HG02571 (cell line): Measurements from ENCODE around the gene CHRNA3.

ENCODE experiments used
- ATAC-seq: cut with Tn5 transposase; IDR thresholded peaks from one replicate; pipeline ENCODE4 v1.9.1; 2021; ENCODE audit warnings: mild to moderate bottlenecking, moderate library complexity; ENCODE audit not compliant: unreplicated experiment

Gene CHRNA3

DNA sequence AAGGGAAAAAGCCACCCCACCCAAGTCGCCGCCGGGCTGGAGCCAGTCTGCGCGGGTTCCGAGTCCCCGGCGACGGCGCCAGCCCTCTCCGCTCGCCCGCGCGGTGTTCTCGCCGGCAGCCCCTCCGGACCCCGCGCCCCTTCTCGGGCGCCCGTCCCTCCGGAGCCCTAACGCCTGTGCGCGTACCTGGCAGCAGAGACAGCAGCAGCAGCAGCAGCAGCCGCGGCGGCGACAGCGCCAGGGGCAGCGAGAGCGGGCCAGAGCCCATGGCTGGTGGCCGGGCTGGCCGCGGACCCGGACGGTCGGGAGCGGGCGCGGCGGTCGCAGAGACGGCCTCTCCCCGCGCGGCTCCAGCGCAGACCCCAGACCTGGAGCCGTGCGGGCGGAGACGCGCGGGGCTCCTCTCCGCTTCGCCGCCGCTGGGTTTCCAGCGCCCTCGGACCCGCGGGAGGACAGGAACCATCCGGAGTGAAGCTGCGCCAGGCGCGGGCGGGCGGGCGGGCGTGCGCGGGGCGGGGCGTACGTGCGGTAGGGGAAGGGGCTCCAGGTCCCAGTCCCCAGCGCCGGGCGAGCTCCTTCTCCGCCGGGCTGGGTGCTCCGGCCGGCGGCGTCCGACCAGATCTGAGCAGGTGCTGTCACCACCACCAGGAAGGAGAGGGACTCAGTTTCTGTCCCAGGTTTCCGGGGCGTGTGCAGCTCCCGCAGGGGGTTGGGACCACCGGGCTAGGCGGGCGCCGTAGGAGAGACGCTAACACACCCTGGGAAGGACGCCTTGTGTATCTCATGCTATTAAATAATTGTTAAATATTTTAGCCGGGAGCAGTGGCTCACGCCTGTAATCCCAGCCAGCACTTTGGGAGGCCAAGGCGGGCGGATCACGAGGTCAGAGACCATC is at the start of gene CHRNA3:
Gene CHRNA3, minus strand, starts transcription at position 470 of the 895 bp plus-strand sequence. Its CDS starts 202 bp downstream, at position 268.
- no peak for ATAC-seq

DNA sequence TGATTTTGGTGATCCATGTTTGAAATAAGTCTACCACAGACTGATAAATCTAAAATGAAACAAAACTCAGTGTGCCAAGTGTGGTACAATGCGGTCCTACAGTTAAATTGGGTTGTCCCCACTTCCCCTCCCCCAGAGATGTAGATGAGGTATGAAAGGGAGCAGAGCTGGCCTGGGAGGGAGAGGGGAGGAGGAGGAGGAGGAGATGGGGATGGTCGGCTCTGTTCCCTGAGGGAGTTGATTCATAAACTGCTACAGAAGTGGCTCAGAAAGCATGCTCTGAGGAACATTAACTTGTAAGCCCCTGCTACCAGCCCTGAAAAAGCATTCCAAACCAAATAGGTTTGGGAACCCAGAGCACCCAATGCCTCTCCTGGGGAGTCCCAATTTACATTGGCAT is 48.2 kb upstream of the CHRNA3 start:
- no peak for ATAC-seq

DNA sequence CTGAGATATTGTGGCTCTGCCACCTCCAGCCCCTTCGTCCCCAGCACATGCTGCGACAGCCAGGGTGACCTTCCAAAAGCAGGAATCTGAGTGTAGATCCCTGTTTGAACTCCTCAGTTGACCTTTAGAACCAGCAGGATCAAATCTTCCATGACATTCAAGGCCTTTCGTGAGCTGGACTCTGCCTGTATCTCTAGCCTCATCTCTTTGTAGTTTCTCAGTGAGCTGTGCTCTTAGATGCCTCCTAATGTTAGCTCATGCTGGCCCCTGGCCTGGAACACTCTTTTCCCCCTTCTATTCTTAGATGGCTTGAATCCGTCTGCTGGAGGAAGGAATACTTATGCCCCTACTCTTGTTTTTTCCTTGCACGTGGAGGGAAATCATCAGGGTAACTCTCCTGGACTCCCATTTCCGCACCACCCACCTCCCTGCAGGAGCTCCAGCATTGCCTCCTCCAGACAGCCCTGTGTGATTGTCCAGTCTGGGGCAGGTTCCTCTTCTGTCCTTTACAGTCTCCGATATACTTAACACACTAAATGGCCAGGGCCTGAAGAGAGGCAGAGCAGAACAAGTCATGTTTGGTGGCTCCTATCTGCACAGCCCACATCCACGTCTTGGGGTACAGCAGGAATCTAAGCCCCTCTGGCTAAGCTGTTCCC is 46.9 kb upstream of the CHRNA3 start:
- ATAC-seq, result no peak

DNA sequence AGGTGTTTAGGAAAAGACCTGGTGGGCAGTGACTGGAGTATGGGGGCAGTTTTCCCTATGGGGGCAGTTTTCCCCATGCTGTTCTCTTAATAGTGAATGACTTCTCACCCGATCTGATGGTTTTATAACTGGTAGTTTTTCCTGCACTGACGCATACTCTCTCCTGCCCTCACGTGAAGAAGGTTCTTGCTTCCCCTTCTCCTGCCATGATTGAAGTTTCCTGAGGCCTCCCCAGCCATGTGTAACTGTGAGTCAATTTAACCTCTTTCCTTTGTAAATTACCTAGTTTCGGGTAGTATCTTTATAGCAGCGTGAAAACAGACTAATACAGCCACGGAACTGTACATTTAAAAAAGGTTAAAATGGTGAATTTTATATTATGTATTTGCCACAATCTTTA is 45.2 kb upstream of the CHRNA3 start:
- no peak for ATAC-seq

DNA sequence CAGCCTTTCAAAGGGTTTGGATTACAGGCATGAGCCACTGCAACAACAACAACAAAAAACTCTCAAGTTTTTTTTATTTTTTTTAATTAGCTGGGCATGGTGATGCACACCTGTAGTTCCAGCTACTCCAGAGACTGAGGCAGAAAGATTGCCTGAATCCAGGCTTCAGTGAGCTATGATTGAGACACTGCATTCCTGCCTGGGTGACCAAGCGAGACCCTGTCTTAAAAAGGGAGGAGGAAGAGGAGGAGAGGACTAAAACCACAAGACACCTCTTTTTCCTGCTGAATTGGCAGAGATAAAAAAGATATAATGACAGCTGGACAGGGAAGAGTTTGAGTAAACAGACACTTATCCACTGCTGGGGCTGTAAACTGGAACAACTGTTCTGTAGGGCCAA is 42.9 kb upstream of the CHRNA3 start:
- no peak for ATAC-seq

DNA sequence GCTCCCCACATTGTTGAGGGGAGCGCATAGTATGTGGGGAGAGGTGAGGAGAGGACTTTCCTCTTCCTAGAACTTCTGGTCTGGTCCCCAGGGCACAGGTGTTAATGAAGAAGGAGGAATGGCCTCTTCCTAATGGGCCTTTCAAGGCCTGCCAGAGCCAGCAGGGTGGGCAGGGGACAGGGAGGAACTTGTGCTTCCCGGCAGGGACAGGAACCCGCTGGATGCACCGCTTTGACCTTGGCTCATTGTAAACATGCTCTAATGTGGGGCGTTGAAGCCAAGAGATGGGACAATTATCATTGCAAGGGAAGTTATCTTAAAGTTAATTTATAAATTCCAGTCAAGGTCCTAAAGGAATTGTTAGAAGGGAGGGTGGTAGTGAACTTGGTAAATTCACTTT is 41.2 kb upstream of the CHRNA3 start:
- no peak for ATAC-seq

DNA sequence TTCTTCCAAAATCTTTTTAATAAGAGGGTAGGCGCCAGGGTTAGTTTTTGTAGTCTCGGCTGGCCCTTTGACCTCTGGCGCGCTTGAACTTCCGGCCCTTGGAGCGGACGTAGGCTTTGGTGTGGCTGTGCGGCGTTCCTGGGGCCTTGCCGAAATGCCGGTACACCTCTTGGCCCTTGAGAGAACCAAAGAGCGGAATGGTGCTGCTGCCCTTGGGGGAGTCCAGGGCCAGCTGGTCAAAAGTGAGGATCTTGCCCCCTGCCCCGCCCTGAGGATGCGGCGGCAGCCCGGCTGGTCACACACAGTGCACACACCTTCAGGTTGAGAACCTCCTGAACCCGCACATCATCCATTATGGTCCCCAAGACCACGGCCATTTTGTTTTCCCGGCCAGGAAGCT is 40.2 kb upstream of the CHRNA3 start:
- no peak for ATAC-seq

DNA sequence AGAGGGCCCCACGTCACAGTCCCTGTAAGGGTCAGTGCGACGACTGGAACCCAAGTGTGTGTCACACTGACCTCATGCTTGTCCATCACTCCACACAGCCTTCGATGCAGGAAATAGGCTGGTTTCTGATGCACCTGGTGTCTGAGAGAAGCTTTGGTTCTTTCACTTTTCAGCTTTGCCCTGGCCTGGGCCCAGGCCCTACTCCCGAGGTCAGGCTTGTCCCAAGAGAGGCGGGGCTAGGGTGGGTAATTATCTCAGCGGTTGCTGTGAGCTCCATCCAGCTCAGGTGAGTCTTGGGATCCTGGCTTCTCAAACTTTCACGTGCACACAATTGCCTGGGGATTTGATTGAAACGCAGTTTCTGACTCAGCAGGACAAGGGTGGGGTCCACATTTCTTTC is 39.8 kb upstream of the CHRNA3 start:
- no peak for ATAC-seq

DNA sequence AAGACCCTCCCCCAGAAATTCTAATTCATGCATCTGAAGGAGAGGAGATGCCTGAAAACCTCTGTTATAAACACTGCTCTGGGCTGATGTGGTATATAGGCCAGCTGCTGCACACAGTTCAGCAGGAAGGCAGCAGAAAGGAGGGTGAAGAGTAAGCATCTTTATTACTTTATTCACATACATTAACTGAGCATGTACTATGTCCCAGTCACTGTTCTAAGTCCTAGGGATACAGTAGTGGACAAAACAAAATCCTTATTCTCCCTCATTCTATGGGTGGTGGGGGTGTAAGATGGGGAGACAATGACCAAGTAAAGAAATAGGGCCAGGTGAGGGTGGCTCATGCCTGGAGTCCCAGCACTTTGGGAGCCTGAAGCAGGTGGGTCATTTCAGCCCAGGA is 38.0 kb upstream of the CHRNA3 start:
- no peak for ATAC-seq

DNA sequence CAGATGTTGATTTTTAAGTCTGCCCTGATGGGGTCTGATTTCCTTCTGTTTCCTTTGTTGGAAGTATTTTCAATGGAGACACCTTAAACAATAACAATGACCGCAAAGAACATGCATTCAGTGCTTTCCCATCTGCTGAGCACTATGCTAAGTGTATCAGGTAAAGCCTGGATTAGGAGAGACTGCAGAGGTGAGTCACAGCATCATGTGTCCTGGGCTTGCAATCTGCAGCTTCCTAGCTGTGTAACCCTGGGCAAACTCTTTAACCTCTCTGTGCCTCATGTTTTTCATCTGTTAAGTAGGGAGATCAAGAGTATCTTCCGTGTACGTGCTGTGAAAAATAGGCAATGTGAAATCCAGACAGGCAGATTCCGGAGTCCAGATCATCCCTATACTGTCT is 33.5 kb upstream of the CHRNA3 start:
- ATAC-seq, result no peak

DNA sequence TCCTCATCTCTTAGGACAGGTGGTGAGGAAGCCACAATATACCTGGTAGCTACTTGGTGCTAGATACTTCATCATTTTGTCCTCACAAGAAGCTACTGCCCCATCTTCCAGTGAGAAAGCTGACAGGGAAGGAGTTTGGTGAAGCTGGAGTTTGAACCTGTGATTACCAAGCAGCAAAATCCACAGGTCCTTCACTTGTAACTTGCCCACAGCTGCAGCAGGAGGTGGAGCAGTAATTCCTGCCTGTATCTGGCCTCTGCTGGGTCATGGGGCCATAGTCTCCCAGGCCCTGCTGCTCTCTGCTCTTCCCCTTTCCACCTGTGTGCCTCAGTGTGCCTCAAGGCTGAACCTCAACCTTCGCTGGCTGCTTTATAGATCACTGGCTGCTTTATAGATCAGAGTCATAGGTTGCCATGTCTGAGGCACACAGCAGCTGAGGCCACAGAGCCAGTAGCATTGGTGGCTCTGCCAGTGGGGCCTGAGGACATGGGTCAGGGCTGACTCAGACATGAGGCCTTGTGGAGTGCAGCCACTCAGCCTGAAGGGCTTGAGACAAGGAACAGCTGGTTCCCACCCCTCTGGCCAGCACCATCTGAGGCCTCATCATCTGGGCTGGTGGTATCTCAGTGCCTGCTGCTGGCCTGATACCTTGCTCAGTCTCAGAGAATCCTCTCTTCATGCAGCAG is 31.3 kb upstream of the CHRNA3 start:
- ATAC-seq, result no peak

DNA sequence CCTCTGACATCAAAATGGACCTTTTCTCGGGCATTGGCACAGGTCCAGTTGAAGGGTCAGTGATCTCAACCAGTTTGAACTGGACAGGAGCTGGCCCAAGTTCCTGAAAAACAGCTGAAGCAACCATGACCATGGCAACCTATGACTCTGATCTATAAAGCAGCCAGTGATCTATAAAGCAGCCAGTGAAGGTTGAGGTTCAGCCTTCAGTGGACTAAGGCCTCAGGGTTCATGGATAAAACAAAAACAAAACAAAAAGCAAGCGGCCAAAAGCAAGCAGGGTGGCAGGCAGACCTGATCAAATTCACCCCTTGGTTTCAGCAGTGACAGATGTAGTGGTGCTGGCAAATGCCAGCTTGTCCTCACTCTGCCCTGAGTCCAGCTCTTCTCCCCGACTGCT is 30.2 kb upstream of the CHRNA3 start:
- no peak for ATAC-seq

DNA sequence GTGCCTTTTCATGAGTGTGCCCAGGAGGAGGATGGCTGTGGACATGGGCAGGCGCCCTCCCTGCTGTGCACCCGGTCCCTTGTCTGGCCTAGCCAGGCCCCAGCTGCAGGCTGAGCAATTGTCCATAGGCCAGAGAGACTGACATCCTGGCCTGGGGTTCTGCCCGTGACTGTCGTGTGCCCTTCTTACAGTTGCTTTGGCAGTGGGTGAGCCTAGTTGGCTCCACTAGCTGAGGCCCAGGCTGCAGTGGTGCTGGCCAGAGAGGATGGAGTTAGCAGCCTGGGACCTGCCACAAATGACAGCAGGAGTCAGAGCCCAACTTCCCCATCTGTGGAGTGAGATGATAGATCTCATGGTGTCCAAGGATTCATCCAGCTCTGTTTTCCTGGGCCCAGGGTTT is 29.2 kb upstream of the CHRNA3 start:
- no peak for ATAC-seq

DNA sequence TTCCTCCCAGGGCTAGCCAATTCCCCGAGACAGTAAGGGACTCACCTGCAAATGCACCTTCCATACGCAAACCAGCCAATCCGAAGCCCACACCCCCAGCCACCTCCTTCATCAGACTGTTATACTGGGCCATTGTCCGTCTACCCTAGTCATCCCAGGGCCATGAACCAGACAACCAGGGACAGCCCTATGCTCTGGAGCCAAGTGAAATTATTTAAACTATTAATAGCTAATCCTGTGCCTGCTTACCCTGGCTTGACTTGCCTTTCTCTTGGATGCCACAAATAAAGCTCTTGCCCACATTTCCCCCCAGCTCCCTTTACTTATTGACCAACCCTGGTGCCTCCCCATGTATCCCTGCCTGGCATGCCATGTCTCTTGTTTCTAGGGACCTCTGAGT is 24.2 kb upstream of the CHRNA3 start:
- ATAC-seq, result no peak

DNA sequence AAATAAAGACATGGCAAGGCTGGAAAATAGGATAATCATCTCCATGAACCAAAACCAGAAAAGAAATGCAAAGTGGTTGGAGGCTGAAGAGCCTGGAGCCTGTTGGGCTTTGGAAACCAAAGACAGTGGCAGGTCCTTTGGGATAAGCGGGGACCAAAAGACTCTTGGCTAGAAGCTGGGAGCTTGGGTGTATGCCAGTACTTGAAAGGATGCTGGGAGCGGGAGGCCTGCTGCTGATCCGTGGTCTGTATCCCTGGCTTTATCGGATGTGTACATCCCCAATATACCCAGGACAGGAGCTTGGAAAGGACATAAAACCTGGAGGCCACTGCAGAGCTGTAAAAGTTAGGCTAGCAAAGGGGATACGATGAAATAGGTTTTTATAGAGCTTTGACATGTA is 21.5 kb upstream of the CHRNA3 start:
- ATAC-seq, result no peak

DNA sequence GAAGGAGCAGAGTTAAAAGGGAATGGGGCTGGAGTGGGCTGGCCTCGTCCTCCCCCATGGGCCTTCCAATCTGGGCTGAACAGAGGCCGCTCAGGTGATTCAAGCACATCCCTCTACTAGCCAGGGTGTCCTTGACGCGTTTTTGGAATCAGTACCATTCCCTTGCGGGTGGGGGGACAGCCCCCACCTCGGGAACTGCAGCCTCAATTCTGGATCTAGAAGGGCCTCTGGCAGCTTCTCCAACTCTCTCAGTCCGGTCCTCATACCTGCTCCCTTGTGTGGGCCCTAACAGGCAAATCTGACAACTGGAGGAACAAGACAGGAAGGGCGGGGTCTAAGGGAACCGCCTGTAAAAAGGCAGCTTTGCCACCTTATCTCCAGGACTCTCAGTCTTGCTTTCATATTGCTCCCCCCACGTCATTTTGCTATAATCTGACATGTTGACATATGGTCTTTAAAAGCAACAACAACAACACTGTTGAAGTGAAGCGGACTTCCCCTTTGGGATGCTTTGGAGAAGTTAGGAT is 21.0 kb upstream of the CHRNA3 start:
- ATAC-seq, result no peak

DNA sequence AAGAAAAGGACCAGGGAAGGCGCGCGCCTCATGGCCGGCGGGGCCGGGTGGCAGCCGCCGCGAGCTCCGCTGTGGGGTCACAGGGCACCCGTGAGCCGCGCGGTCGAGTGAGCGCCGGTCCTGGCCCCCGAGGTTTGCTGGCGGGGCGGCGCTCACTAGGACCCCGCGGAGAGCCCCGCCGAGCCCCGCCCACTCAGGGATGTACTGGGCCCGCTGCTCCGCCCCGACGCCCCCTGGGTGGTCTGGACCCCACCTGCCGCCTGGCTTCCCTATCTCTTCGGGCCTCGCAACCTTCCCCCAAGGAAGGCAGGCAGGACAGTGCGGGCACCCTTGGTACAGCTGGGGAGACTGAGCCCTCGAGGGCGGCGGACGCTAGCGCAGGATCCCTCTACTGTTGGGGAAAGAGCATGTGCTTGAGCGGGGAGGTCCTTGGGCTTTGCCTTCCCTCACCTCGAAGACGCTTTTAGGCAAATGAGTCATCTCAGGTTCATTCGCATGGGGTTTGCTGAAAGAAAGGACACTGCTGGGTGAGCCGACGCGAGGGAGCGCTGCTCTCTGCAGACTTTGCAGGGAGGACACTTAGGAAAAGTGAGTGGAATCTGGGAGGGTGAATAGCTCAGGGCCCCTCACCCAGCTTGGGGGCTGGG is 20.4 kb upstream of the CHRNA3 start, which contains the start of gene CHRNB4:
Gene CHRNB4, minus strand, starts transcription at position 109 of the 647 bp plus-strand sequence. Its CDS starts 77 bp downstream, at position 32.
- ATAC-seq, result no peak

DNA sequence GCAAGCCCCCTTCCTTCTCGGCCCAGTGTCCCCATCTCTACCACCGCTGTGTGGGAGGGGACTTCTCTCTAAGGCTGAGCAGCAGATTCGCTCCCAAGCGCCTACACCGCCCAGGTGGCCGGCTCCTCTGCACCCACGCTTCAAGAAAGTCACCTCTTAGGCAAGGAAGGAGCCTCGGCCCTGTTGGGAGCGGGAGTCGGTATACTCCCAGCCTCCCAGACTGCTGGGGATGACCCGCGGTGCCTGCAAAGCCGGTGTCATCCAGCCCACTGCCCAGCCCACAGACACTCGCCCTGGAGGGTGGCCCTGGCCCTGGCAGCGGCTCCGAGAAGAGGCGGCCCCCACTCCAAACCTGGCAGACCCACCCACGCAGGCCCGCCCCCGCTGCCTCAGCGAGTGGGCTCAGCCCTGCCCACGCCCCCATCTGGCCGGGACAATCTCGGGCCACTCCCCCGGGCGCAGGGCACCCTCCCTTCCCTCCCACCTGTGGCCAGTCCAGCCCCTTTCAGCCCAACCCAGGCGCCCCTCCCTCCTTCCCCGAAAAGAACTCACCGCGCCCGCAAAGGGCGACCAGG is 19.8 kb upstream of the CHRNA3 start:
- ATAC-seq, result no peak

DNA sequence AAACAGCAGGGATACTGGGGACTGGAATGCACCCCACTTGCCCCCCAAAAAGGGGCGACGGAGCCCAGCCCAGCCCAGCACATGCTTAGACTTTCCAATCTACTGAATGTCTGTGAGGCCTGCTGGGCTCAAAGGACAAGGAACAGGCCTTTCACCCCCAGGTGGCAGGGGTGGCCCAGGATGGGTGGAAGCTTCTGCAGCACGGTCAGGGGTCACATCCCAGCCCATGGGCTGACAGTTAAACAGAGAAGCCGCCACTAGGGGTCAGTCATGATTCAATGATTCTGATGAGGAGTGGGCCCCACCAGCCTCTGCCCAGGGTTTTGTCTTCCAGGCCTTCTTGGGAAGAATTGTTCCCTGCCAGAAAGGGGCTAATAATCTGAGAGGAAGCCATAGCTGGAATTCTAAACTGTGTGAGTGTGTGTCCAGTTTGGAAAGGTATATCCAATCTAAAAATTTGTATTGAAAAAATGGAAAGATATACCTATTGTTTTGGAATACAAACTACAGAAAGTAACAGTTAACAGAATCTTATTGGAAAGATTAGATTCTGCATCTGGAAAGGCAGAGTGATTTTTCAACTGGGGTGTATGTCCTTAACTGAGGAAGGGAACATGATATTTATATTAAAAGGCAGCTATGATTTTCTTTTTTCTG is 18.0 kb upstream of the CHRNA3 start:
- no peak for ATAC-seq

DNA sequence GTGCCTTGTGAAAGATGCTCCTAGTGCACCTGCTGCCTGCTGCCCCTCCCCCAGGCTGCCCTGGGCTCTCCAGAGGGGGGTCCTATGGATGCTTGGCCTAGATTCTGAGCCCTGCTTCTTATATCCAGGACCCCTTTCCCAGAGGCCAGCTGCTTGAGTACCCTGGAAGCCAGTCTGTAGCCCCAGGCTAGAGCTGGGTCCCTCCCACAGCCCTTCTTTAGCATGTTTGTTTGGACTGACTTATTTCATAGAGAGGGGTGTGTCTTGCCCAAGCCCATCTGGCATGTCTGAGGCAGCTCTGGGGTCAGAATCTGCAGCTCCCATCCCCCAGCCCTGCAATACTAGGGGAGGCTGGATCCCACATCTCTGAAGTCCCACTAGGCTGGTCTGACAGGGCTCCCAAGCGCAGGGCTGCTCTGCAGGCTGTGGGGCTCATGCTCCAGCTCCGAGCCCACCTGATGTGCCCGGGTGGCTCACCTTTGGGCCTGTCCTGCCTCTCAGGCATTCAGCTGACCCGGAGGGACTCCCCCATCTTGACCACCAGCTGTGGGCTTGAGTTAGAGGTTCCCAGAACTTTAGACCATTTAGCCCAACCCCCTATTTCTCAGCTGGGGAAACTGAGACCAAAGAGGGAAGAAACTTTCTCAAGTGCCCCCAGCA is 17.1 kb upstream of the CHRNA3 start:
- no peak for ATAC-seq
